ENCODE data around the gene NHLRC3.

GRCh38 chr13:39047560-39047959 lies 9.3 kb downstream of the NHLRC3 start:
- TF ChIP-seq CTCF (IDR thresholded peaks at IDR 0.05), result no peak
- no peak for TF ChIP-seq POLR2A (IDR thresholded peaks at IDR 0.05)
